Astrocyte (in vitro differentiated cells and primary cell): ENCODE data around the gene TAGAP. TPM values are rescaled to one million over a fixed set of nuclear protein-coding genes. Genes with fewer than 3 reads are reported as not detected.

Experiments
- DNase-seq: peaks from one replicate; pipeline ENCODE4 v3.0.0-alpha.2; 2010; ENCODE audit warnings: low read depth
- FAIRE-seq: peaks from 2 replicates; lab custom pipeline; 2011; peaks lifted over from hg19 to GRCh38; lab: Jason Lieb, UNC
- H2AFZ ChIP-seq: 2 replicates; pipeline ENCODE4 v1.6.0; 2012; ENCODE audit warnings: low read depth, low read length, inconsistent platforms
- H3K27ac ChIP-seq: 2 replicates; pipeline ENCODE4 v1.5.1; 2011; ENCODE audit warnings: low read depth, low read length, inconsistent platforms
- H3K27me3 ChIP-seq: 2 replicates; pipeline ENCODE4 v1.6.0; 2011; ENCODE audit warnings: low read length, inconsistent platforms; ENCODE audit not compliant: insufficient read depth
- H3K36me3 ChIP-seq: 2 replicates; pipeline ENCODE4 v1.5.1; 2011; ENCODE audit warnings: low read length, inconsistent platforms; ENCODE audit not compliant: insufficient read depth
- H3K4me1 ChIP-seq: 2 replicates; pipeline ENCODE4 v1.5.1; 2011; ENCODE audit warnings: low read length, inconsistent platforms; ENCODE audit not compliant: insufficient read depth
- H3K4me2 ChIP-seq: 2 replicates; pipeline ENCODE4 v1.6.0; 2012; ENCODE audit warnings: low read length, inconsistent platforms
- H3K4me3 ChIP-seq: 2 replicates; pipeline ENCODE4 v1.5.1; 2011; ENCODE audit warnings: low read depth, mild to moderate bottlenecking, low read length, inconsistent platforms; ENCODE audit not compliant: insufficient read depth
- H3K79me2 ChIP-seq: 2 replicates; pipeline ENCODE4 v1.6.0; 2012; ENCODE audit warnings: mild to moderate bottlenecking, low read length, inconsistent platforms; ENCODE audit not compliant: insufficient read depth
- H3K9ac ChIP-seq: 2 replicates; pipeline ENCODE4 v1.6.0; 2012; ENCODE audit warnings: mild to moderate bottlenecking, low read length, inconsistent platforms
- H3K9me3 ChIP-seq: 2 replicates; pipeline ENCODE4 v1.5.1; 2012; ENCODE audit warnings: low read depth, mild to moderate bottlenecking, low read length, inconsistent platforms; ENCODE audit not compliant: insufficient read depth
- H4K20me1 ChIP-seq: 2 replicates; pipeline ENCODE4 v1.6.0; 2012; ENCODE audit warnings: low read length, inconsistent platforms; ENCODE audit not compliant: insufficient read depth
- H3K27ac Mint-ChIP-seq: one replicate; pipeline ENCODE4 v1.8.0; 2021; ENCODE audit warnings: mild to moderate bottlenecking, mixed read lengths; ENCODE audit not compliant: unreplicated experiment
- H3K27me3 Mint-ChIP-seq: one replicate; pipeline ENCODE4 v1.8.0; 2021; ENCODE audit warnings: low read depth, mixed read lengths; ENCODE audit not compliant: unreplicated experiment
- H3K36me3 Mint-ChIP-seq: one replicate; pipeline ENCODE4 v1.8.0; 2021; ENCODE audit warnings: low read depth, mixed read lengths; ENCODE audit not compliant: unreplicated experiment
- H3K4me1 Mint-ChIP-seq: one replicate; pipeline ENCODE4 v1.8.0; 2021; ENCODE audit warnings: low read depth, mixed read lengths; ENCODE audit not compliant: unreplicated experiment
- H3K4me3 Mint-ChIP-seq: one replicate; pipeline ENCODE4 v1.8.0; 2021; ENCODE audit warnings: mild to moderate bottlenecking, moderate library complexity, mixed read lengths; ENCODE audit not compliant: unreplicated experiment
- H3K9me3 Mint-ChIP-seq: one replicate; pipeline ENCODE4 v1.8.0; 2021; ENCODE audit warnings: mild to moderate bottlenecking, mixed read lengths; ENCODE audit not compliant: unreplicated experiment
- EZH2 ChIP-seq: IDR thresholded peaks from 2 replicates; pipeline ENCODE4 v1.6.1; 2012; ENCODE audit warnings: mild to moderate bottlenecking, low read length, inconsistent platforms; ENCODE audit not compliant: insufficient read depth
- total RNA-seq: library from RNA; stranded (reverse); gene quantifications from 2 replicates; pipeline ENCODE4 v1.2.1, GENCODE V29; 2021
- TF ChIP-seq, protein P1 (sequence below): IDR thresholded peaks from 2 replicates; pipeline ENCODE4 v1.5.1; 2011; ENCODE audit warnings: low read depth, mild to moderate bottlenecking, inconsistent platforms, low read length, moderate library complexity; ENCODE audit not compliant: insufficient read depth

TAGAP gene
- total RNA-seq, 1 donor from 2014 or later = 0.11 TPM

DNA sequence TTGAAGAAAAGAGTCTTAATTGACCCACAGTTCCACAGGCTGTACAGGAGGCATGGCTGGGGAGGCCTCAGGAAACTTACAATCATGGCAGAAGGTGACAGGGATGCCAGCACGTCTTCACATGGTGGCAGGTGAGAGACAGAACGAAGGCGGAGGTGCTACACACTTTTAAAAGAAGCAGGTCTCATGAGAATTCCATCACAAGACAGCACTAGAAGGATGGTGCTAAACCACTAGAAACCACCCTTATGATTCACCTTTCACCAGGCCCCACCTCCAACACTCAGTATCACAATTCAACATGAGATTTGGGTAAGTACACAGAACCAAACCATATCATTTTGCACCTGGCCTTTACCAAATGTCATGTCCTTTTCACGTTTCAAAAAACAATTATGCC, 20.9 kb downstream of the TAGAP start:
- DNase-seq = no peak
- no peak overlapping the region for H3K4me3 ChIP-seq
- H3K4me1 Mint-ChIP-seq = no peaks in the 10 kb centered on the region
- H3K9me3 ChIP-seq = no peaks in the 10 kb centered on the region
- H3K4me3 Mint-ChIP-seq = no peak overlapping the region
- H3K27ac Mint-ChIP-seq = no peak overlapping the region
- no peaks in the 10 kb centered on the region for H3K4me1 ChIP-seq
- H3K27me3 ChIP-seq = no peaks in the 10 kb centered on the region
- no peak overlapping the region for H3K9ac ChIP-seq
- no peaks in the 10 kb centered on the region for H4K20me1 ChIP-seq
- H3K4me2 ChIP-seq = no peak overlapping the region
- no peaks in the 10 kb centered on the region for H3K36me3 ChIP-seq
- no peak for FAIRE-seq
- H3K36me3 Mint-ChIP-seq = peaks cover 5% of the 10 kb centered on the region
- TF ChIP-seq, protein P1, sequence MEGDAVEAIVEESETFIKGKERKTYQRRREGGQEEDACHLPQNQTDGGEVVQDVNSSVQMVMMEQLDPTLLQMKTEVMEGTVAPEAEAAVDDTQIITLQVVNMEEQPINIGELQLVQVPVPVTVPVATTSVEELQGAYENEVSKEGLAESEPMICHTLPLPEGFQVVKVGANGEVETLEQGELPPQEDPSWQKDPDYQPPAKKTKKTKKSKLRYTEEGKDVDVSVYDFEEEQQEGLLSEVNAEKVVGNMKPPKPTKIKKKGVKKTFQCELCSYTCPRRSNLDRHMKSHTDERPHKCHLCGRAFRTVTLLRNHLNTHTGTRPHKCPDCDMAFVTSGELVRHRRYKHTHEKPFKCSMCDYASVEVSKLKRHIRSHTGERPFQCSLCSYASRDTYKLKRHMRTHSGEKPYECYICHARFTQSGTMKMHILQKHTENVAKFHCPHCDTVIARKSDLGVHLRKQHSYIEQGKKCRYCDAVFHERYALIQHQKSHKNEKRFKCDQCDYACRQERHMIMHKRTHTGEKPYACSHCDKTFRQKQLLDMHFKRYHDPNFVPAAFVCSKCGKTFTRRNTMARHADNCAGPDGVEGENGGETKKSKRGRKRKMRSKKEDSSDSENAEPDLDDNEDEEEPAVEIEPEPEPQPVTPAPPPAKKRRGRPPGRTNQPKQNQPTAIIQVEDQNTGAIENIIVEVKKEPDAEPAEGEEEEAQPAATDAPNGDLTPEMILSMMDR = no peak
- TF ChIP-seq EZH2 = no peak
- peaks cover 3% of the 10 kb centered on the region for H3K27me3 Mint-ChIP-seq
- H2AFZ ChIP-seq = no peak overlapping the region
- H3K9me3 Mint-ChIP-seq = peaks cover 7% of the 10 kb centered on the region
- no peaks in the 10 kb centered on the region for H3K79me2 ChIP-seq
- no peak overlapping the region for H3K27ac ChIP-seq

DNA sequence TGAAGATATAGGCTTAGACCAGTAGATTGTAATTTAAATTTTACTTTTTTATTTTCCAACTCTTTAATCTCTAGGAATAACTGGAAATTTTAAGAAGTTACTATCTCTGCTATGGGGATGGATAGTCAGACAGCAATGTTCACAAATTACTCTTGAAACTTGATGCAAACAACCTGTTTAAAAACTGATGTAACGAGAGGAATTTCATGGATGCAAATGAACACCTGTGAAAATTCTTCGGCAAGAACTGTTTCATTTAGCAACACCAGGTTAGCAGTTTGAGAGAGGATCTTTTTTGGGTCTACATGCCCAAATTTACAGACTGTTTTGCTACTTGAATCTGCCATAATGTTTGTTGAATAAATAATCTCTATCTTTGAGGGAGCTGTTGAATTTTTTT, 24.8 kb downstream of the TAGAP start:
- Mint-ChIP-seq H3K27me3 (peaks cover 3% of the 10 kb centered on the region), H3K9me3 (peaks cover 3% of the 10 kb centered on the region), H3K4me3 (no peak overlapping the region), H3K4me1 (no peaks in the 10 kb centered on the region), H3K27ac (no peak overlapping the region), H3K36me3 (no peaks in the 10 kb centered on the region)
- no peak for DNase-seq
- H4K20me1 ChIP-seq = no peaks in the 10 kb centered on the region
- H3K9me3 ChIP-seq = no peaks in the 10 kb centered on the region
- no peaks in the 10 kb centered on the region for H3K27me3 ChIP-seq
- H3K9ac ChIP-seq = no peak overlapping the region
- no peak overlapping the region for H3K4me2 ChIP-seq
- TF ChIP-seq, protein P1 = no peak
- TF ChIP-seq EZH2 = no peak
- H3K79me2 ChIP-seq = no peaks in the 10 kb centered on the region
- H2AFZ ChIP-seq = no peak overlapping the region
- FAIRE-seq = no peak
- H3K4me1 ChIP-seq = no peaks in the 10 kb centered on the region
- H3K27ac ChIP-seq = no peak overlapping the region
- H3K36me3 ChIP-seq = no peaks in the 10 kb centered on the region
- H3K4me3 ChIP-seq = no peak overlapping the region

DNA sequence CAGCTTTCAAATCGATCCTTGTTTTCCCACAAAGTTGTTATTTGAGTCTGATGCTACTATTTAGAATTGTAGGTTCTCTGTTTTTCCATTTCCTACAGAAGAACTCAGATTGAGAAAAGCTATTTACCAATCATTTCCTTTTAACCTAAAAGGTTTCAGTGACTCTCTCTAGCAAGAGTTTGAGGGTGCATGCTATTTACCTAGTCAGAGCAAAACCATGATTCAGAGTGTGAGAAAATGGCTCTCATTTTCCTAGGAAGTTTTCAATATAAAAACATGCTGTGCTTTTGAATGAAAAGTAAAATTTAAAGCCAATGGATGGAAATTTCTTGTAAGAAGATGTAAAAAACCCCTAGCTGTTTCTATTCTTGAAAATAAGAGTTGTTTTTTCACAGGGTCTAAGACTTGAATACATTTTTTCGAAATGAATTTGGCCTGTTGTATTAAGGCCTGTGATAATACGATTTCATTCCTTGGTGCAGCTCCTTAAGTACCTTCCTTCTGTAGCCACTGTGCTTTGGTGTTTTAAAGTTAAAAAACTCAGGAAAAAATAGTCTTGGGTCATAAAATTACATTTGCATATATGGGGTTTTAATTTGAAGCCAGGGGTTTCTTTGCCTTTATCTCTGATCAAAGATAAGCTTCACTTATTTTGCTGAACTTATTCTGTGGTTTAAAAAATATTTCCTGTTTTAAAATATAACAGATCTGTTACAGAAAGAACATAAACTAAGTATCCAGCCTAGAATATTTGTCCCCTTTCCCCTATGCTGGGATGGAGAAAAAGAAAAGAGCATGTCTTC, 26.8 kb downstream of the TAGAP start:
- Mint-ChIP-seq H3K27ac (no peak overlapping the region), H3K4me1 (peaks cover 3% of the 10 kb centered on the region), H3K9me3 (no peaks in the 10 kb centered on the region), H3K4me3 (no peak overlapping the region), H3K36me3 (no peaks in the 10 kb centered on the region), H3K27me3 (peaks cover 3% of the 10 kb centered on the region)
- Histone ChIP-seq H3K4me3 (no peak overlapping the region), H2AFZ (no peak overlapping the region), H3K9me3 (no peaks in the 10 kb centered on the region), H3K36me3 (no peaks in the 10 kb centered on the region), H3K4me2 (no peak overlapping the region), H3K4me1 (no peaks in the 10 kb centered on the region), H3K27me3 (no peaks in the 10 kb centered on the region), H3K79me2 (no peaks in the 10 kb centered on the region), H3K27ac (no peak overlapping the region), H3K9ac (no peak overlapping the region), H4K20me1 (no peaks in the 10 kb centered on the region)
- TF ChIP-seq, protein P1 = no peak
- TF ChIP-seq EZH2 = no peak
- no peak for DNase-seq
- FAIRE-seq = no peak
